ENCODE results near the gene C7orf57.
A peak's percentile ranks its signal among the peaks of the same experiment; 100 is the strongest.

The C7orf57 gene

GRCh38 chr7:48109848-48110663 lies 74.7 kb downstream of the C7orf57 start:
- peak; percentile 78 for DNase-seq (ENCODE audit: low spot score)

GRCh38 chr7:48110868-48111267 lies 75.5 kb downstream of the C7orf57 start:
- DNase-seq (ENCODE audit: low spot score) = no peak
